SKM-1 (cell line): Measurements from ENCODE around the gene STH.

Source experiments
- DNase-seq: peaks from one replicate; lab custom pipeline; 2025; ENCODE audit not compliant: unreplicated experiment; lab: John Stamatoyannopoulos, UW

The STH gene

GRCh38 chr17:46026166-46027047 is 27.4 kb downstream of the STH start:
- DNase-seq: no peak

GRCh38 chr17:46027048-46027975 is 28.3 kb downstream of the STH start:
- DNase-seq: no peak

- no peak for DNase-seq
Measured at GRCh38 chr17:46027976-46028325, 28.9 kb downstream of the STH start.

- DNase-seq: no peak
Measured at GRCh38 chr17:46028374-46028773, 29.3 kb downstream of the STH start.

GRCh38 chr17:46028981-46029565 is 30.0 kb downstream of the STH start:
- no peak for DNase-seq

GRCh38 chr17:46029627-46030026 is 30.6 kb downstream of the STH start:
- no peak for DNase-seq

GRCh38 chr17:46030752-46031151 is 31.7 kb downstream of the STH start:
- no peak for DNase-seq

- no peak for DNase-seq
Measured at GRCh38 chr17:46031440-46031839, 32.4 kb downstream of the STH start.

GRCh38 chr17:46031920-46032319 is 32.9 kb downstream of the STH start:
- DNase-seq: no peak

GRCh38 chr17:46032909-46033308 is 33.9 kb downstream of the STH start:
- DNase-seq: no peak

GRCh38 chr17:46033392-46033791 is 34.3 kb downstream of the STH start:
- no peak for DNase-seq

- no peak for DNase-seq
Measured at GRCh38 chr17:46035112-46035818, 36.2 kb downstream of the STH start.

- no peak for DNase-seq
Measured at GRCh38 chr17:46036491-46036890, 37.4 kb downstream of the STH start.

- no peak for DNase-seq
Measured at GRCh38 chr17:46037722-46038255, 38.7 kb downstream of the STH start.

- no peak for DNase-seq
Measured at GRCh38 chr17:46038414-46038813, 39.4 kb downstream of the STH start.

GRCh38 chr17:46038937-46039336 is 39.9 kb downstream of the STH start:
- no peak for DNase-seq

- no peak for DNase-seq
Measured at GRCh38 chr17:46039592-46040186, 40.6 kb downstream of the STH start.

GRCh38 chr17:46042246-46042645 is 43.2 kb downstream of the STH start:
- DNase-seq: no peak

GRCh38 chr17:46042925-46043324 is 43.9 kb downstream of the STH start:
- DNase-seq: no peak

GRCh38 chr17:46043606-46044005 is 44.6 kb downstream of the STH start:
- no peak for DNase-seq
